HG02588 (cell line): Measurements from ENCODE around the gene ADORA2A.

Source experiments
- ATAC-seq: cut with Tn5 transposase; IDR thresholded peaks from one replicate; pipeline ENCODE4 v1.9.1; 2021; ENCODE audit warnings: mild to moderate bottlenecking, moderate library complexity; ENCODE audit not compliant: unreplicated experiment

The ADORA2A gene

DNA sequence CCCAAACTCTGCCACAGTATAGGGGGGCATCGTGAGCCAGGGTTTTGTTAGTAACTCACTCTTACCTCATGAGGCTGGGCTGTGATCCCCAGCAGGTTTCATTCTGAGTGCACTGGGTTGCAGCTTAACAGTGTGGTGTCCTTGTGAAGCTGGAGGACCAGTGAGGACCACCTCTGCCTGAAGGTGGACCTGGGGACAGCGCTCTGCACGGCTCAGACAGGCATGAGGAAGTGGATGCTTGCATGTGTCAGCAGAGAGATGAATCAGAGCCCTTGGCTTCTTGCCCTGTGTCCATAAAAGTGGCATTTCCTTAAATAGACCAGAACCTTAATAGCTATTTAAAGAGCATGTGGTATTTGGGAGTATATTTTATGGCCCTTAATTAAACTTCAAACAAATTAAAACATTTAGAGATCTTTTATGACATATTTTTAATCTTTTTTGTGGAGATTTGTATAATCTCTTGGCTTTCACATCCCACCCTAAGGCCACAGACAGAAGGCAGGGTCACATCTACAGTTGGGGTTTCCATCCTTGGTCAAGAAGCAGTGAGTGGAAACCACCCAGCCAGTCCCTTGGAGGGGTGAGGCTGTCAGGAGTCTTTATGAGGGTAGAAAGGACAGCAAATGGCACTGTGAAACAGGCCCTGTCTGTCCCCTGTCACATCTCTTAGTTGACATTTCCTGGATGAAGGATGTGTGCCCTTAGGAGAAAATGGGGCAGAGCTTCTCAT is 24.8 kb upstream of the ADORA2A start:
- no peak for ATAC-seq

DNA sequence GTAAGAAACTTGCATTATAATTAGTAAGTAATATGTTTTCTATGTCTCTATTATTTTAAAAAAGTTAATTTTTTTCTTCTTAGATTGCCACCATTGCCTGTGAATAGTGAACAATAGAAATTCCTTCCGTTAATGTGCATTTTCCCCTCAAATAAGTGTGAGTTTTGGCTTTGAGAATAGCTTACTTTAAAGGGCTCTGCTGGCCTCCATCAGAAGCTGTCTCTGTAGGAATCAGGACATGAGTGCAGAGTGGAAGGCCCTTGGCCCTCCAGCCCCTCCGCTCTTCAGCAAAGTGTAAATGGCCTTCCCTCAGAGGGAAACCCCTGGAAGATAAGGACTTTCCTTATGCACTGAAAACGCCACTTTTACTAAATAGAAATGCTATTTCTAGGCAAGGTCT is 24.1 kb upstream of the ADORA2A start:
- ATAC-seq, result no peak

DNA sequence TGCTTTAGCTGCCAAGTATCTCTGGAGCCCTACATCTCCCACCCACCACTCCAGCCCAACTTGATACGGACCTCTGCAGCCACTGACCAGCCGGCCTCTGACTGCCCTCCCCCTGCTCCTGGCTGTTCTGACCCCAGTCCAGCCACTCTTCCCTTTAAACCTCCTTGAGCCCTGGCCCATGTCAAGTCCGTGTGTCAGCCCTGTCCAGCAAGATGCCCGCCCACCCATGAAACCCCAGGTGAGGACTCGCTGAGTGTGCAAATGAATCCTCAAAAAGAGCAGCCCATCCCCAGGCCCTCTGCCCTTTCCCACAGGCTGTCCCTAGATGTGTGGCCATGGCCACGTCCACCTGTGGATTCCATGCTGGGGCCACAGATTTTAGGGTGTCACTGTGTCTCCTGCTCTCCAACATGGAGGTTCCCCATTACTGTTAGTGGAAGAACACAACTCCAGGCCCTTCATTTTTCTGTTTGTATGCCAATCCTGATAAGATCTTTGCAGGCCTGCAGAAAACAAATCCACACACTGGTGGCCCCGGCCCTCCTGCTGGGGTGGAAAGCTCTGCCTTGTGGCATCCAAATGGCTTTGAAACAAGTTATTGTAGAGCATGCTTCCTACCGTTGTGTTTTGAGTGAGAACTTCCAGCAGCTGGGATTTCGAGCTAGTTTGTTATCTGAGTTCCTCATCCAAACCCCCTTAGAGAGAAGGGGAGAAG is 22.7 kb upstream of the ADORA2A start:
- ATAC-seq, result no peak

DNA sequence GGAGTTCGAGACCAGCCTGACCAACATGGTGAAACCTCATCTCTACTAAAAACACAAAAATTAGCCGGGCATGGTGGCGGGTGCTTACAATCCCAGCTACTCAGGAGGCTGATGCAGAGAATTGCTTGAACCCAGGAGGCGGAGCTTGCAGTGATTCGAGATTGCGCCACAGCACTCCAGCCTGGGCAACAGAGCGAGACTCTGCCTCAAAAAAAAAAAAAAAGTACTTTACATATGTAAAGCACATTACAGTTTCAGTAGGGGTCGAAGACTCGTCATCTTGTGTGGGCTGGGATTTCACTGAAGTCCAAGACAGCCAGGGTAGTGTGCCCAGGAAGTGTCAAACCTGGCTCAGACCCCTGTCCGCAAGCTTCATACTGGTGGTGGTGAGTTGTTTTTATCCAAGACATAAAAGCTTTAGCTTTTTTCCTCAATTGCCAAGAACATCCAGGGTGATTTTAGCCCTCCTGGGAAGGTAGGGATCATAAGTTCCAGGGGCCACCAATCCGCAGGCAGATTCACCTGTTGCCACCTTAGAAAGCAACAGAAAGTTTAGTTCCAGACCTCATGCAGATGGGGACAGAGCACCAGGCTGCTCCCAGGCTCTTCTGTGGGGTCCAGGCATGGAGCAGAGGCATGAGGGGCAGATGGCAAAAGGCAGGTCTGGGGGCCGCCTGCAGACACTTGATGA is 21.6 kb upstream of the ADORA2A start:
- no peak for ATAC-seq

DNA sequence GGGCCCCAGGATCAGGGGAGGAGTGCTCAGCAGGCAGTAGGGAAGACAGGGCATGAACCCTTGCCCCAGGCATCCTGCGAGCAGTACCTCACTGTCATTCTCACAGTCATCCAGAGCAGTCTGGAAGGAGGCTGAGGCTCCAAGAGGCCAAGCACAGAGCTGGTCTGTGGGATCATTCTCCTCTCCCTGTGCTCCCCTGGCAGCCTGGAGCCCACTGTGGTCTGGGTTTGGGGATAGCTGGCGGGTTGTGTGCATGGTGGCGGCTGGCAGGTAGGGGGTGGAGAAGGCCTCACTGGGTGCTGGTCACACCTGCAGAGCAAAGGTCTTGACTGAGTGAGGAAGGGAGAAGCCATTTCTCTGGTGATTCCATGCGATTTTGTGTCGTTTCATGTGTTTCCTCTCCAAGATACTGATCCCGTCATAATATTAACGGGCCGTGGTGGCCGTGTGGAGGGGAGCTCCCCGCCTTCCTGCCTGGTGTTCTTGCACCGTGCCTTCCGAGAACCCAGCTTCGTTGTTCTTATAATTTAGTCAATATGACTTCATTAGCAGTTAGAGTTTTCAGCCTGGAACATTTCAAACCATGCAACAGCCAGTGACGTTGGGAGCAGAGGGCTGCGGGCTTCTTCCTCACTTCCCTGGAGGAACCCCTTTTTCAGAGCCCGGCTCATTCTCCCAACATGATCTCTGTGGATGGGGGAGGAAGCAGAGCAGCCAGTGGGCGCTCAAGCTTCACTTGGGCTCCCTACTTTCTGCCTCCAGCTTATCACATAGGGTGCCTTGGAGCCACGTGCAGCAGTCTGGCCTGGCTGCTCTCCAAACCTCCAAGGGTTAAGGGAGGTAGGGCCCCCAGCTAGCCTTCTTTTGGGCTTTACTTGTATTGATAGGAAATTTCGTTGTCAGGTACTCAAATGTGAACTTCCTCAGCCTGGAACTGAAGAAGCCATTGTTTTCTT is 20.8 kb upstream of the ADORA2A start:
- no peak for ATAC-seq

DNA sequence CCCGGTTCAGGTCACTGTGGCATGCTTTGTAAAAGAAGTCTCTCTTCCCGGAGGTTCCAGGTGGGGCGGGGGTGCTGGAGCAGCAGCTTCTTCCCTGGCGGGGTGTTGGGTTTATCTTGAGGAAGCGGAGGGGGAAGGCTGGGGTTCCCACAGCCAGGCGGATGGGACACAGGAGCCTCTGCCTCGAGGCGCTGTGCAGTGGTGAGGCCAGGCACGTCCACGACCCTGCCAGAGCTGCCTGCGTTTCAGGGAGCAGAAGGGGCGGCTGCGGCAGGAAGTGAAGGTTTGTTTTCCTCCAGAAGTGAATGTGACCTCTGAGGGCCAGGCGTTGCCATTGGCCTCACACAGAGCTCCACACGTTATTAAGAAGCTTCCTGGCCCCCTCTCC is 20.1 kb upstream of the ADORA2A start:
- ATAC-seq, result no peak

DNA sequence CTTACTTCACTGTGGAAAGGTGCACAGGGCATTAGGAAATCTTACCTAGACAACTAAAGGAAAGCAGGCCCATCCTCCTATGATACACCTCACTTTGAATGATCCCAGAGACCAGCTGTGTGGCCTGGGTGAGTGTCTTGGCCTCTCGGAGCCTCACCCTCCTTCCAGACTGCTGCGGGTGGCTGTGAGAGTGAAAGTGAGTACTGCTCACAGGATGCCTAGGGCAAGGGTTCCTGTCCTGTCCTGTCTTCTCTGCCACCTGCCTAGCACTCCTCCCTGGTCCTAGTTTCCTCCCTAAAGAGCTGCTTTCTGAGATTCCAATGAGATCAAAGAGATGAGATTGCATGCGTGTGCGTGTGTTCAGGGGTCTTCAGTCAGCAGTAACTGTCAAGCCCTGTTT is 19.5 kb upstream of the ADORA2A start:
- ATAC-seq, result no peak

DNA sequence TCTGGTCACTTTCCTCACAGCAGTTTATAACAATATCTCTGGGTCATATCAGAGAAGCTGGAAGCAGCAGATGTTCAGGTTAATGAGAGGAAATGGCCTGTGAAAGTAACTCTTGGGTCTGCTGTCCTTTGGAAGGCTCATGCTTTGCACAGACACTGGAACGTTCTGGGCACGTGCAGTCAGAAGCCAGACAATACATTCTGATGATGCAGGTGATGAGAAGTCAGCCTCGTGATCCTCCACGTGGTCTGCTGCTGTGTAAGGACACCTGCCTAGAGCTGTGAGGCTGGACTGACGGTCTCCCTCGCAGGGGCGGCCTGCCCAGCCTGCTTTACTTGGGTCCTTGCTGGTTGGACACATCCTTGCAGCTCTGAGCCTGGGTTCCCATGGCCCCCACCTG is 18.8 kb upstream of the ADORA2A start:
- ATAC-seq, result no peak

DNA sequence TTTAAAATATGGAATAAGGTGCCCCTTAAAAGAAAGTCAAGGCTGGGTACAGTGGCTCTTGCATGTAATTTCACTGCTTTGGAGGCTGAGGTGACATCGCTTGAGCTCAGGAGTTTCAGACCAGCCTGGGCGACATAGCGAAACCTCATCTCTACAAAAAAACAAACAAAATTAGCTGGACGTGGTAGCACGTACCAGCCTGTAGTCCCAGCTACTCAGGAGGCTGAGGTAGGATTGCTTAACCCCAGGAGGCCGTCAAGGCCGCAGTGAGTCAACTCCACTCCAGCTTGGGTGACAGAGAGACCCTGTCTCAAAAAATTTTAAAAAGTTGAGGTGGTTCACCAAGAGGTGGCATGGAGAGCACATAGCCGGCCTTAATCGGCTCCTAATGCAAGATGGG is 17.7 kb upstream of the ADORA2A start:
- no peak for ATAC-seq

DNA sequence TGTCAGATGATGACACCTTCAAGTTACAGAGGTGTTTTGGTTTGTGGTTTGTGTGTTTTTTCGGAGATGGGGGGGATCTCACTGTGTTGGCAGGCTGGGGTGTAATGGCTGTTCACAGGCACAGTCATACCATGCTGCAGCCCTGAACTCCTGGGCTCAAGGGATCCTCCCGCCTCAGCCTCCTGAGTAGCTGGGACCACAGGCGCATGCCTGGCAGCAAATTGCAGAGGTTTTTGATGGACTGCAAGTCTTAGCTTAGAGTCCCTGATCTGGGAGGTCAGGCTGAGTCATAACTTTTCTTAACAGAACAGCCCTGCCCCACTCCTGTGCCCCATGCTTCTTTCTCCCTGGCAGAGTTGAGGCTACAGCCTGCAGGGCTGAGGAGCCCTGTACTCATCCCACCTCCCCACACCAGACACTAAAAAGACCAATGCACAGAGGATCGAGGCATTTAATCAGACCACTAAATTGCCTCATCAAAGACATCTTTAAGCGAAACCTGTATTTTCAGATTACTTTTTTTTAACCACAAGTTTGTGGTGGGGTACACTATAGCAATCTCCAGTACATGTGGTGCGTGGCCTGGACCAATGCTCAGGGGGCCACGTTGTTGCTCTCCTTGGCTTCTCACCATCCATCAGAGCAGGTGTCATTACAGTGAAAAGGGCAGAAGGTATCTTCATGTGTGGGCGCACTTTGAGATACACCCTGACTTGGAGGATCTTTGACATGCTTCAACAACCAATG is 17.1 kb upstream of the ADORA2A start:
- ATAC-seq, result no peak

DNA sequence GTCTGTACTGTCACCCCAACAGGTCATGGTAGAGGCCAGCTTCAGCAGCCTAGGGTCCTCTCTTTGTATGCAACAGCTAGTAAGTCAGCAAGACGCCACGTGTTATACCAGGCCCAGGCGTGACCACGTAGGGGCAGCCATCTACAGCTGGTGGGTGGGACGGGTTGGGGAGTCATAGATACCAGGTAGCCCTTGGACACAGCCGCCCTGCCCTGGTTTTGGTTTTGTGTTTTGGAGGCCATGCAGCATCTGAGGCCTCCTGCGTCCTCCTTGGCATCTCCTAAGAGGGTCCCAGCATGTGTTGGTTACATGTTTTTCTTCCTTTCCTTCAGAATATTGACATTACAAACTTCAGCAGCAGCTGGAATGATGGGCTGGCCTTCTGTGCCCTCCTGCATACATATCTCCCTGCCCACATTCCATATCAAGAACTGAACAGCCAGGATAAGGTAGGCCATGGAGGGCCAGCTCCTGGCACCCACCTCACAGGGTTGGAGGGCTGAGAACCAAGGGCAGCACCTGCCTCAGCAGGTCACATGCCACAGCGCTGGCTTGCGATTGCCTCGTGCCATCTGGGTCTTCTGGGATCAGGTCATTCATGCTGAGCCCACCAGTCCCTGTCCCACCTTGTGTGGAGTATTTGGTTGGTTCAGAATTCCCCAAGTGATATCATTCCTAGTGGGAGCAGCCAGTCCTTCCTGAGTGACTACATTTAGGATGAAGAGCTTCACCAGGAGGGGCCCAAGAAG is 16.0 kb upstream of the ADORA2A start:
- ATAC-seq, result no peak

DNA sequence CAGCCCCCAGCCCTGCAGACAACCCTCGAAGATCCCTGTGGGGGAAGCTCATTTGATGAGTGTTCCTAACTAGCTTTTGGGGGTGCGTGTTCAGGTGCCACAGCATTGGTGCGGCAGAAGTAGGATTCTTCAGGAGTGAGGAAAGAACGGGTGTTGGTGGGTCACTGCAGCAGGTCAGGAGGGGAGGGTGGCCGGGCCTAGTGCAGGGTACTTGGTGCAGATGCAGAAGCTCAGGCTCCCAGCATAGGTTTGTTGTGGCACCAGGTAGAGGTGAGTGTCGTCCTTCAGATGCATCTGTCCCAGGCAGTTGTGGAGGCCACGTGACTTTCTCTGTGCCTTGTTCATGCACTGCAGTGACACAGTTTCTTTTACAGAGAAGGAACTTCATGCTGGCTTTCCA is 15.1 kb upstream of the ADORA2A start:
- no peak for ATAC-seq

DNA sequence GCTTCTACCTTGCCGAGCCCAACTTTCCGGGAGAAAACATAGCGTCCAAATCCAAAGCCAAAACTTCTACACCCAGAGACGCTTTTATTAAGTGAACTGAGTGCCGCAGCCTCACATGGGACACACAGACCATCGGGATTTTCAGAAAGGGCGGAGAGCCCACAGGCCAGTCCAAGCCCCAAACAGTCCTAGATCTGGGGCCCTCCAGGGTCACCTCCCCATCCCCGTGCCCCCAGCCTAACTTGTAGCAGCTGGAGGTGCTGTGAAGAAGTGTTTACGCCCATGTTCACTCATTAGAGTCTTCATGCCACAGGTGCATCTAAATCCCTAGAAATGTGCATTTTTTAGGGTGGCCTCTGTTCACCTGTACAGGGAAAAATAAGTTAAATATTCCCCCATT is 14.1 kb upstream of the ADORA2A start:
- no peak for ATAC-seq

DNA sequence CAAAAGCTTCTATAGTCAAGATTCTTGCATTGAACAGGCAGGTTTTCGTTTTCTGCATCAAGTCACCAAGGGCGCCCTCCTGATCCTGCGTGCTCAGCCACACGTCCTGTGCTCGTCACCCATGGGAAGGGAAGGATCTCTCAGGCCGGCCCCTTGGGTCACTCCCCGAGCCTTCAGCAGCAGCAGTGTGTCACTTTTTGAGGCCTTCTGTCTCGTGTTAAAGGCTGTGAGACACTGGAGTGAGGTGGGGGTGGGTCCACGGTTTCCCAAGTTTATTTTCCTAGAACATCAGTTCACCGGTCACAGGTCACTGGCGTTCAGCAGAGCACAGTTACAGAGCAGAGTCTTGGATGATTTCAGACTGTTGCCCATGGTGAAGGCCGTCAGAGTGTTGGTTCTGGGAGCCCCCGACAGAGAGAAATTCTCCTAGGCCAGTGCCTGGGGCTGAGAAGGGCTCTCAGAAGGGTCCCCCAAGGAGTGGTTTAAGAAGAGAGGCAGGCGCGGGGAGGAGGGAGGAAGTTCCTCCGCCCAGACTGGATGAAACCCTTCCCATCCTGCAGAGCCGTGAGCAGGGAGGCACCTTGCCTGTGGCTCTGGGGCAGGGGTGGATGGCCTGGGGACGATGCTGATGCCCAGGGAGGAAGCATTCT is 13.5 kb upstream of the ADORA2A start:
- ATAC-seq, result no peak

DNA sequence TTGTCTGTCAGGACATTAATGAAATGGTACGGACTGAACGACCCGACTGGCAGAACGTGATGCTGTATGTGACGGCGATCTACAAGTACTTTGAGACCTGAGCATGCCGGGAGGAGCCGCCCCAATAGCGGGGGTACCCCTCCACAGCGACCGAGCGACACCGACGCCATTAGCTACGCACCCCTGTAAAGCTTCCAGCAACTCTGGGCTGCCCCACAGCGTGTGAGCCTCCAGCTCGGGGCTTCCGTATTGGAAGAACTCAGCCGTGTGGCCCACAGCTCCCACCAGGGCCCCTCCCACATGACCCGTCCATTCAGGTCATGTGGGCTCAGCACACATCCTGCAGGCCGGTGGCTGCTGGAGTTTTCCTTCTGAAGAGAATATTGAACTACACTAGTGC is 12.9 kb upstream of the ADORA2A start:
- ATAC-seq, result no peak

DNA sequence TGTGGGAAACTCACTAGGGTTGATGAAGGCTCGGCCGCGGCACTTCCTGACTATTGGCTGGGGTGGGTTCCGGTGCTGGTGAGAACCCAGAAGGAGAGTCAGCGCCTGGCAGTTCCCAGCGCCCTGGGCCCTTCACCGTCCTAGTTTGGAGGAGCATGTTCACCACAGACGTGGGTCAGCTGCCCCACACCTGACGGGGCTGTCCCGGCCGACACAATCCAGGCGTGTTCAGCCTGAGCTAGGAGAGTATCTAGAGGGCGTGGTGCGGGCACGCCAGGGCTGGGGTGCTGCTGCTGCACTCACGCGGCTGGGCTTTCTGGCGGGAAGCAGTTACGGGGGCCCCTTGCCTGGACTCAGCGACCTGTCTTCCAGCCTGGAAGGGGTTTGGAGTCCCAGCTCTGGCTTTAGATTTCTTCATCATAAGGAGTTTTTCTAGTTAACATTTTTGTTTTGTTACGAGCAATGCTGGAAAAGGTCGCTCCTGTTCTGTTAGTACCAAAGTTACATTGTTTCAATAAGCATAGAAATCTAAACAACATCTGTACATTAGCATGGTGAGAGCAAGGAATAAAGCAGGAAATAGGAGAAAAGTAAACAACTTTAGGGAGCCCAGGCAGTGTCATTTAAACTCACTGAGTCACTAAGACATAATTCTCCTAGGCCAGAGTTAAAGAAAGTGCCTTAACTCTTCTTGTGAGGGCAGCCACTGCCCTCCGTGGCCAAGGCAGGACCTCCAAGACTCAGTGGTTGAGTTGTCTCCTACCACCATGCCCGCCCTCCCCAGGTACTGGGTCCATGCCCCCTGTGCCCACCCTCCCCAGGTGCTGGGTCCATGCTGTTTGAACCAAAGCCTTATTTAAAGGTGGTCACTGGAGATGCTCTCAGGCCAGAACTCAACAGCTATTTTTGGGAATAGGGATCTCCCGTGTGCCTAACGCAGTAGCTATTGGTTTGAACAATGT is 12.1 kb upstream of the ADORA2A start:
- ATAC-seq, result no peak

DNA sequence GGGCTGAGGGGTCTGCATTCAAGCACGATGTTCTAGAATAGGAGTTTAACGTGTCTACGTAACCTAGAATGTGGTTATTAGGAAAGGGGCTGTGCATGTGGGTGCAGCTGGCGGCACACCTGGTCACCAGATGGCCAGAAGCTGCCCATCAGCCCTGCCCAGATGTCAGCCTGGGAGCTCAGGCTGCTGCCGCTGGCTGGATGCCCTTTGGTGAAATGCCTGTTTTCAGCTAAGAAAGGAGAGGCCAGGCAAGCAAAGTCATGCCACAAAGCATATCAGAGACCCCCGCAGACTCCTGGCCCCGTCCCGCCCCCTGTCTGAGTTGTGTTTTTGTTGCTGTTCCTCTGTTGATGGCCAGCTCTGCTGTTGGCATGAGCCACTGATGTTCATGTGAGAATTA is 11.3 kb upstream of the ADORA2A start:
- no peak for ATAC-seq

DNA sequence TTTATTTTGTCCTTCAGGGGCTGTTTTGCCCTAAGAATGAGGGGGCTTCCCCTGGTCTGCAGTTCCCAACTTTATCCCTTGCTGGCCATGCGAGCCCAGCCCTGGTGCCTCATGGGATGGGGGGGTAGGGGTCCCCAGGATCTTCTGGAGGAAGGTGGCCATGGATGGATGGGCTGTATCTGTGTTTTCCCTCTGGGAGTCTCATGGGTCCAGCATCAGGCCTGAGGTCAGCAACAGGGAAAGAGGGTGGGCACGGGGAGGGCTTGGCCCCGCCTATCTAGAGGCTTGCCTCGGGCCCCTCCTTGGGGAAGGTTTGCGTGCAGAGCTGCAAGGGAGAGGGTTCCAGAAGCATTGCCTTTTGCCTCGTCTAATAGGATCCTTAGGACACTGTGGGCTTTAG is 10.8 kb upstream of the ADORA2A start:
- no peak for ATAC-seq
